ENCODE measurements around the gene NDUFA7. TPM values are rescaled to one million over a fixed set of nuclear protein-coding genes. Genes with fewer than 3 reads are reported as not detected.

NDUFA7 gene
- total and polyA plus RNA-seq, 2 of the 13 experiments (the other 11 are each of a cell fraction or from before 2014, with no cell fraction given) = 64.5 to 71.5 TPM

DNA sequence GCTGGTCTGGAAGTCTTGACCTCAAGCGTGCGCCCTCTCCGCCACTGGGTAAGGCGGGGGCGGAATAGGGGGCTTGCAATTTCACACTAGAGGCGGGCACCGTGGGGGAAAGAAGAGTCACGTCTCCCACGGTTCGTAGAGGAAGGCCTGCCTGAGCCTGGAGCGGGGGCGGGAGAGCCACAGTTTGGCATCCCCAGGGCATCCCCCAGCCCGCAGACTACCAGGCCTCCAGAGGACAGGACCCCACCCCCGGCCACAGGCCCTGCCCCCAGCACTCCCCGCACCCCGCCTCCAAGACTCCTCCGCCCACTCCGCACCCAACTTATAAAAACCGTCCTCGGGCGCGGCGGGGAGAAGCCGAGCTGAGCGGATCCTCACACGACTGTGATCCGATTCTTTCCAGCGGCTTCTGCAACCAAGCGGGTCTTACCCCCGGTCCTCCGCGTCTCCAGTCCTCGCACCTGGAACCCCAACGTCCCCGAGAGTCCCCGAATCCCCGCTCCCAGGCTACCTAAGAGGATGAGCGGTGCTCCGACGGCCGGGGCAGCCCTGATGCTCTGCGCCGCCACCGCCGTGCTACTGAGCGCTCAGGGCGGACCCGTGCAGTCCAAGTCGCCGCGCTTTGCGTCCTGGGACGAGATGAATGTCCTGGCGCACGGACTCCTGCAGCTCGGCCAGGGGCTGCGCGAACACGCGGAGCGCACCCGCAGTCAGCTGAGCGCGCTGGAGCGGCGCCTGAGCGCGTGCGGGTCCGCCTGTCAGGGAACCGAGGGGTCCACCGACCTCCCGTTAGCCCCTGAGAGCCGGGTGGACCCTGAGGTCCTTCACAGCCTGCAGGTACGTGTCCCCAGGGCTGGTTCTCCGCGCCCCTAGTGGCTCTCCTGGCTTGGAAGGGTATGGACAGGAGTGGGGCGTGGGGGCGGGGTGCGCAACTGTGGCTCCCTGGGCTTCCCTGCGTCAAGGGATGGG is 42.9 kb upstream of the NDUFA7 start, which contains the start of gene ANGPTL4 (continued):
- TF ChIP-seq WIZ (CRISPR knock-in tag; IDR thresholded peaks at IDR 0.05) = no peak
- TF ChIP-seq, protein P1, sequence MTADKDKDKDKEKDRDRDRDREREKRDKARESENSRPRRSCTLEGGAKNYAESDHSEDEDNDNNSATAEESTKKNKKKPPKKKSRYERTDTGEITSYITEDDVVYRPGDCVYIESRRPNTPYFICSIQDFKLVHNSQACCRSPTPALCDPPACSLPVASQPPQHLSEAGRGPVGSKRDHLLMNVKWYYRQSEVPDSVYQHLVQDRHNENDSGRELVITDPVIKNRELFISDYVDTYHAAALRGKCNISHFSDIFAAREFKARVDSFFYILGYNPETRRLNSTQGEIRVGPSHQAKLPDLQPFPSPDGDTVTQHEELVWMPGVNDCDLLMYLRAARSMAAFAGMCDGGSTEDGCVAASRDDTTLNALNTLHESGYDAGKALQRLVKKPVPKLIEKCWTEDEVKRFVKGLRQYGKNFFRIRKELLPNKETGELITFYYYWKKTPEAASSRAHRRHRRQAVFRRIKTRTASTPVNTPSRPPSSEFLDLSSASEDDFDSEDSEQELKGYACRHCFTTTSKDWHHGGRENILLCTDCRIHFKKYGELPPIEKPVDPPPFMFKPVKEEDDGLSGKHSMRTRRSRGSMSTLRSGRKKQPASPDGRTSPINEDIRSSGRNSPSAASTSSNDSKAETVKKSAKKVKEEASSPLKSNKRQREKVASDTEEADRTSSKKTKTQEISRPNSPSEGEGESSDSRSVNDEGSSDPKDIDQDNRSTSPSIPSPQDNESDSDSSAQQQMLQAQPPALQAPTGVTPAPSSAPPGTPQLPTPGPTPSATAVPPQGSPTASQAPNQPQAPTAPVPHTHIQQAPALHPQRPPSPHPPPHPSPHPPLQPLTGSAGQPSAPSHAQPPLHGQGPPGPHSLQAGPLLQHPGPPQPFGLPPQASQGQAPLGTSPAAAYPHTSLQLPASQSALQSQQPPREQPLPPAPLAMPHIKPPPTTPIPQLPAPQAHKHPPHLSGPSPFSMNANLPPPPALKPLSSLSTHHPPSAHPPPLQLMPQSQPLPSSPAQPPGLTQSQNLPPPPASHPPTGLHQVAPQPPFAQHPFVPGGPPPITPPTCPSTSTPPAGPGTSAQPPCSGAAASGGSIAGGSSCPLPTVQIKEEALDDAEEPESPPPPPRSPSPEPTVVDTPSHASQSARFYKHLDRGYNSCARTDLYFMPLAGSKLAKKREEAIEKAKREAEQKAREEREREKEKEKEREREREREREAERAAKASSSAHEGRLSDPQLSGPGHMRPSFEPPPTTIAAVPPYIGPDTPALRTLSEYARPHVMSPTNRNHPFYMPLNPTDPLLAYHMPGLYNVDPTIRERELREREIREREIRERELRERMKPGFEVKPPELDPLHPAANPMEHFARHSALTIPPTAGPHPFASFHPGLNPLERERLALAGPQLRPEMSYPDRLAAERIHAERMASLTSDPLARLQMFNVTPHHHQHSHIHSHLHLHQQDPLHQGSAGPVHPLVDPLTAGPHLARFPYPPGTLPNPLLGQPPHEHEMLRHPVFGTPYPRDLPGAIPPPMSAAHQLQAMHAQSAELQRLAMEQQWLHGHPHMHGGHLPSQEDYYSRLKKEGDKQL (CRISPR knock-in tag; IDR thresholded peaks at IDR 0.05; ENCODE audit: low read depth) = no peak
- TF ChIP-seq CCAR2 (optimal IDR thresholded peaks at IDR 0.05; ENCODE audit: low read depth, low read length) = no peak
- 0 out of 2 replicates have a peak, but pooled peaks have one; percentile 23 for TF ChIP-seq PITX1 (CRISPR knock-in tag; IDR thresholded peaks at IDR 0.05)
- TF ChIP-seq DZIP1 (CRISPR knock-in tag; IDR thresholded peaks at IDR 0.05) = no peak
- TF ChIP-seq HINFP (CRISPR knock-in tag; IDR thresholded peaks at IDR 0.05; ENCODE audit: low read depth) = no peak; the same call in 1 of the 2 replicates
- no peak for TF ChIP-seq KDM6A (CRISPR knock-in tag; IDR thresholded peaks at IDR 0.05; ENCODE audit: low read depth)
- TF ChIP-seq ZNF569 (CRISPR knock-in tag; IDR thresholded peaks at IDR 0.05; ENCODE audit: borderline replicate concordance) = no peak
- TF ChIP-seq STAG1 (CRISPR knock-in tag; IDR thresholded peaks at IDR 0.05) = no peak
- TF ChIP-seq TBP (CRISPR knock-in tag; IDR thresholded peaks at IDR 0.05) = no peak
- TF ChIP-seq ZNF850 (CRISPR knock-in tag; conservative IDR thresholded peaks at IDR 0.05) = no peak
- no peak for TF ChIP-seq ZNF142 (CRISPR knock-in tag; IDR thresholded peaks at IDR 0.05)

Measured in HepG2 (cell line).